Liver (tissue), 3 donors: ENCODE measurements around the gene PUSL1.

Experiments
- EGR1 ChIP-seq, 2 donors: IDR thresholded peaks; 2 replicates each; pipeline ENCODE4 v1.6.1; 2016 to 2018; ENCODE audit warnings: antibody characterized with exemption in 2 of 2, low read depth in 2 of 2
- FOXA1 ChIP-seq: IDR thresholded peaks from 2 replicates; pipeline ENCODE4 v1.6.1; 2016; ENCODE audit warnings: antibody characterized with exemption
- GABPA ChIP-seq, 2 donors: IDR thresholded peaks in 1 of 2; conservative IDR thresholded peaks in 1 of 2; 2 replicates each; pipeline ENCODE4 v1.6.1; 2016; ENCODE audit warnings: antibody characterized with exemption in 2 of 2, mild to moderate bottlenecking in 1 of 2, moderate library complexity in 1 of 2
- RXRA ChIP-seq, 2 donors: IDR thresholded peaks; 2 replicates each; pipeline ENCODE4 v1.6.1; 2017 to 2018; ENCODE audit warnings: antibody characterized with exemption in 2 of 2, mild to moderate bottlenecking in 1 of 2
- YY1 ChIP-seq: IDR thresholded peaks from 2 replicates; pipeline ENCODE4 v1.6.1; 2016; ENCODE audit warnings: antibody characterized with exemption, mild to moderate bottlenecking
- TF ChIP-seq, protein P1 (sequence below): fragments of 150-350 bp; IDR thresholded peaks from 2 replicates; pipeline ENCODE4 v1.5.1; 2017; ENCODE audit warnings: improper control_type of control experiment, low read depth, low read length; ENCODE audit not compliant: missing input control
- TF ChIP-seq, protein P2 (sequence below): IDR thresholded peaks from 2 replicates; pipeline ENCODE4 v1.6.1; 2016; ENCODE audit warnings: antibody characterized with exemption
- TF ChIP-seq, protein P3 (sequence below): IDR thresholded peaks from 2 replicates; pipeline ENCODE4 v1.6.1; 2016; ENCODE audit warnings: antibody characterized with exemption, mild to moderate bottlenecking
- TF ChIP-seq, protein P4 (sequence below): IDR thresholded peaks from 2 replicates; pipeline ENCODE4 v1.6.1; 2016; ENCODE audit warnings: antibody characterized with exemption
- donor health status: healthy.
- donor health status: healthy.

DNA sequence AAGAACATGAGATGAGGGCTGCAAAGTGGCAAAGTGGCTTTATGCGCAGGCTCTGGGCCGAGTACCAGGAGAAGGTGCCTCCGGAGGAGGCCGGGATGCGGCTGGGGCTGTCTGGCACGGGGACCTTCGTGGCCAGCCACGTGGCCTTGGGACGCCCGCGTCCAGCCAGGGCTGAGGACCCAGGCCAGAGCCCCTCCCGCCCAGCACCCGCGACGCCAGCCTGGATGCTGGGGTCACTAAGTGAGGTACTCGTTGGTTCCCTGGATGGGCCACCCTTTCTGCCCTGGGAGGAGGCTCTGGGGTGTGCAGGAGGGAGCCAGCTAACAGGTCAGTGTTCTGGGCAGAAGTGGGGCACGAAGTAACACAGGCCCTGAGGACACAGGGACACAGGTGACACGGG lies 15.5 kb upstream of the PUSL1 start:
- TF ChIP-seq, protein P1, sequence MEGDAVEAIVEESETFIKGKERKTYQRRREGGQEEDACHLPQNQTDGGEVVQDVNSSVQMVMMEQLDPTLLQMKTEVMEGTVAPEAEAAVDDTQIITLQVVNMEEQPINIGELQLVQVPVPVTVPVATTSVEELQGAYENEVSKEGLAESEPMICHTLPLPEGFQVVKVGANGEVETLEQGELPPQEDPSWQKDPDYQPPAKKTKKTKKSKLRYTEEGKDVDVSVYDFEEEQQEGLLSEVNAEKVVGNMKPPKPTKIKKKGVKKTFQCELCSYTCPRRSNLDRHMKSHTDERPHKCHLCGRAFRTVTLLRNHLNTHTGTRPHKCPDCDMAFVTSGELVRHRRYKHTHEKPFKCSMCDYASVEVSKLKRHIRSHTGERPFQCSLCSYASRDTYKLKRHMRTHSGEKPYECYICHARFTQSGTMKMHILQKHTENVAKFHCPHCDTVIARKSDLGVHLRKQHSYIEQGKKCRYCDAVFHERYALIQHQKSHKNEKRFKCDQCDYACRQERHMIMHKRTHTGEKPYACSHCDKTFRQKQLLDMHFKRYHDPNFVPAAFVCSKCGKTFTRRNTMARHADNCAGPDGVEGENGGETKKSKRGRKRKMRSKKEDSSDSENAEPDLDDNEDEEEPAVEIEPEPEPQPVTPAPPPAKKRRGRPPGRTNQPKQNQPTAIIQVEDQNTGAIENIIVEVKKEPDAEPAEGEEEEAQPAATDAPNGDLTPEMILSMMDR, result no peak
- TF ChIP-seq RXRA (IDR thresholded peaks at IDR 0.05) (no peak), YY1 (no peak), GABPA (IDR thresholded peaks at IDR 0.05 in 1 of 2, conservative IDR thresholded peaks at IDR 0.05 in 1 of 2) (no peak), EGR1 (IDR thresholded peaks at IDR 0.05; ENCODE audit: low read depth in 2 of 2) (no peak), FOXA1 (no peak)
- TF ChIP-seq, protein P2, sequence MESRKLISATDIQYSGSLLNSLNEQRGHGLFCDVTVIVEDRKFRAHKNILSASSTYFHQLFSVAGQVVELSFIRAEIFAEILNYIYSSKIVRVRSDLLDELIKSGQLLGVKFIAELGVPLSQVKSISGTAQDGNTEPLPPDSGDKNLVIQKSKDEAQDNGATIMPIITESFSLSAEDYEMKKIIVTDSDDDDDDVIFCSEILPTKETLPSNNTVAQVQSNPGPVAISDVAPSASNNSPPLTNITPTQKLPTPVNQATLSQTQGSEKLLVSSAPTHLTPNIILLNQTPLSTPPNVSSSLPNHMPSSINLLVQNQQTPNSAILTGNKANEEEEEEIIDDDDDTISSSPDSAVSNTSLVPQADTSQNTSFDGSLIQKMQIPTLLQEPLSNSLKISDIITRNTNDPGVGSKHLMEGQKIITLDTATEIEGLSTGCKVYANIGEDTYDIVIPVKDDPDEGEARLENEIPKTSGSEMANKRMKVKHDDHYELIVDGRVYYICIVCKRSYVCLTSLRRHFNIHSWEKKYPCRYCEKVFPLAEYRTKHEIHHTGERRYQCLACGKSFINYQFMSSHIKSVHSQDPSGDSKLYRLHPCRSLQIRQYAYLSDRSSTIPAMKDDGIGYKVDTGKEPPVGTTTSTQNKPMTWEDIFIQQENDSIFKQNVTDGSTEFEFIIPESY, result no peak
- TF ChIP-seq, protein P3, sequence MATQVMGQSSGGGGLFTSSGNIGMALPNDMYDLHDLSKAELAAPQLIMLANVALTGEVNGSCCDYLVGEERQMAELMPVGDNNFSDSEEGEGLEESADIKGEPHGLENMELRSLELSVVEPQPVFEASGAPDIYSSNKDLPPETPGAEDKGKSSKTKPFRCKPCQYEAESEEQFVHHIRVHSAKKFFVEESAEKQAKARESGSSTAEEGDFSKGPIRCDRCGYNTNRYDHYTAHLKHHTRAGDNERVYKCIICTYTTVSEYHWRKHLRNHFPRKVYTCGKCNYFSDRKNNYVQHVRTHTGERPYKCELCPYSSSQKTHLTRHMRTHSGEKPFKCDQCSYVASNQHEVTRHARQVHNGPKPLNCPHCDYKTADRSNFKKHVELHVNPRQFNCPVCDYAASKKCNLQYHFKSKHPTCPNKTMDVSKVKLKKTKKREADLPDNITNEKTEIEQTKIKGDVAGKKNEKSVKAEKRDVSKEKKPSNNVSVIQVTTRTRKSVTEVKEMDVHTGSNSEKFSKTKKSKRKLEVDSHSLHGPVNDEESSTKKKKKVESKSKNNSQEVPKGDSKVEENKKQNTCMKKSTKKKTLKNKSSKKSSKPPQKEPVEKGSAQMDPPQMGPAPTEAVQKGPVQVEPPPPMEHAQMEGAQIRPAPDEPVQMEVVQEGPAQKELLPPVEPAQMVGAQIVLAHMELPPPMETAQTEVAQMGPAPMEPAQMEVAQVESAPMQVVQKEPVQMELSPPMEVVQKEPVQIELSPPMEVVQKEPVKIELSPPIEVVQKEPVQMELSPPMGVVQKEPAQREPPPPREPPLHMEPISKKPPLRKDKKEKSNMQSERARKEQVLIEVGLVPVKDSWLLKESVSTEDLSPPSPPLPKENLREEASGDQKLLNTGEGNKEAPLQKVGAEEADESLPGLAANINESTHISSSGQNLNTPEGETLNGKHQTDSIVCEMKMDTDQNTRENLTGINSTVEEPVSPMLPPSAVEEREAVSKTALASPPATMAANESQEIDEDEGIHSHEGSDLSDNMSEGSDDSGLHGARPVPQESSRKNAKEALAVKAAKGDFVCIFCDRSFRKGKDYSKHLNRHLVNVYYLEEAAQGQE, result no peak
- TF ChIP-seq, protein P4, sequence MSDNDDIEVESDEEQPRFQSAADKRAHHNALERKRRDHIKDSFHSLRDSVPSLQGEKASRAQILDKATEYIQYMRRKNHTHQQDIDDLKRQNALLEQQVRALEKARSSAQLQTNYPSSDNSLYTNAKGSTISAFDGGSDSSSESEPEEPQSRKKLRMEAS, result no peak
